ENCODE data around the gene ZP2. TPM values are rescaled to one million over a fixed set of nuclear protein-coding genes. Genes with fewer than 3 reads are reported as not detected.
"Not testable (repeated sequence)": the region's sequence is repeated elsewhere in the genome, so short reads cannot be mapped to it uniquely, and the experiment has no call there.

The ZP2 gene
- total and polyA plus RNA-seq, 12 donors = not detected

DNA sequence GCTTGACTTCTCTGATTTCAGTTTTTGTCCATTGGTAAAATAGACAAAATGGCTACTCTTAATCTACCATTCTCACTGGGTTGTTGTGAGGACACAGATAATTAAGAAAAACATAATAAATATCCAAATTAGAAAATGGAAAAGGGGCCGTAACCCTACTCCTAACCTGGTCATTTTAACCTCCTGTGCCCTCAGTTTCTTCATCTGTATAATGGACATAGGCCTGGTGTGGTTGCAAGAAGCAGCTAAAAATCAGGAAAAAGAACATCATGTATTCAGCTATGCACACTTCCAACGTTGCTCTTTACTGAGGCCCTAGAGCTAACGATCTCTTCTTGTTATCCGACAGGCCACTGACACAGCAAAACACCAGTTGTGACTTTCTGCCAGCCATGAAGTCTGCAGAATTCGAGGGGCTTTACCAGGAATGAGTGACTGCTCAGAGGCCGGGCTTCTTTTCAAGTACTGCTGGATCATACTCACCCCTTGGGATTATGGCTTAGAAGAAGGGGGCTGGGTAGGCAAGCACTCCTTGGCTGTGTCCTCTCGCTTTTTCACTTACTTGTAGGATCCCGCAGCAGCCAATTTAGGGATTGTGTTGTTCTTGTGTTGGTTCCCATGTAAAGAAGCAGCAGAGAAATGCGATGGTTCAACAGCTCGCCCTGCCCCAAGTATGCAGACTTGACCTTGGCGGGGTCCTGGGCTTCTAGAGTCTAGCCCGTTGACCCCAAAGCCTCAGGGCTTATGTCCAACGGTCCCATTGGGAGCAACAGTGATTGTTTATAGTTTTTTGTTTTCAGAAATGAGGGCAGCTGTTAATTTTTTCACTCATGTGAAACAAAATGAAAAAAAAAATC lies 32.0 kb downstream of the ZP2 start:
- peaks cover 0 to 9% (median 0%) of the 10 kb centered on the region in 9 donors for H3K4me1 ChIP-seq
- 72 to 74% methylated on average over 13 of the region's 13 CpGs for WGBS, 2 donors
- peak in 7 of 8 donors; percentile 22 to 92 (median 62) for ATAC-seq
- H3K27ac ChIP-seq = peak overlapping the region in 3 of 10 donors; percentile 21 to 37 (median 25)
- peaks cover 0 to 96% (median 50%) of the 10 kb centered on the region in 9 donors for H3K36me3 ChIP-seq
- H3K9me3 ChIP-seq = peaks cover 0 to 8% (median 0%) of the 10 kb centered on the region in 11 donors
- peak in 1 of 2 donors; percentile 15 for DNase-seq
- H3K27me3 ChIP-seq = no peaks in the 10 kb centered on the region
- TF ChIP-seq, protein P1, sequence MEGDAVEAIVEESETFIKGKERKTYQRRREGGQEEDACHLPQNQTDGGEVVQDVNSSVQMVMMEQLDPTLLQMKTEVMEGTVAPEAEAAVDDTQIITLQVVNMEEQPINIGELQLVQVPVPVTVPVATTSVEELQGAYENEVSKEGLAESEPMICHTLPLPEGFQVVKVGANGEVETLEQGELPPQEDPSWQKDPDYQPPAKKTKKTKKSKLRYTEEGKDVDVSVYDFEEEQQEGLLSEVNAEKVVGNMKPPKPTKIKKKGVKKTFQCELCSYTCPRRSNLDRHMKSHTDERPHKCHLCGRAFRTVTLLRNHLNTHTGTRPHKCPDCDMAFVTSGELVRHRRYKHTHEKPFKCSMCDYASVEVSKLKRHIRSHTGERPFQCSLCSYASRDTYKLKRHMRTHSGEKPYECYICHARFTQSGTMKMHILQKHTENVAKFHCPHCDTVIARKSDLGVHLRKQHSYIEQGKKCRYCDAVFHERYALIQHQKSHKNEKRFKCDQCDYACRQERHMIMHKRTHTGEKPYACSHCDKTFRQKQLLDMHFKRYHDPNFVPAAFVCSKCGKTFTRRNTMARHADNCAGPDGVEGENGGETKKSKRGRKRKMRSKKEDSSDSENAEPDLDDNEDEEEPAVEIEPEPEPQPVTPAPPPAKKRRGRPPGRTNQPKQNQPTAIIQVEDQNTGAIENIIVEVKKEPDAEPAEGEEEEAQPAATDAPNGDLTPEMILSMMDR (IDR thresholded peaks at IDR 0.05) = no peak
- intact Hi-C loops (cut with DNase I) = loop anchor here in 1 of 10 donors (10.0 kb wide), 1 partner anchor 1495 kb away; no protein-coding TSS in a partner anchor
- H3K4me3 ChIP-seq = no peak overlapping the region

DNA sequence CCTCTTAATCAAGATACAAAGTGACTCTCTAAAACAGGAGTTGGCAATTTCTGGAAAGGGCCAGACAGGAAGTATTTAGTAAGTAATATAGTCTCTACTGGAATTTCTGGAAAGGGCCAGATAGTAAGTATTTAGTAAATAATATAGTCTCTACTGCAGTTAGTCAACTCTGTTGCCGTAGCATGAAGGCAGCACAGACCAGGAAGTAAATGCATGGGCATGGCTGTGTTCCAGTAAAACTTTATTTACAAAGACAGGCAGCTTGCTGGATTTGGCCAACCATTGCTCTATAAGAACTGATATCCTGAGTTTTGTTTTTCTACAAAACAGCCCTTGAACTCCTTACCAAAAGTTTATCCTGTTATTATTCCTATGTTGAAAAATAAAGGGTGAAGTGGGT lies 36.0 kb downstream of the ZP2 start:
- H3K4me1 ChIP-seq = peaks cover 0 to 9% (median 0%) of the 10 kb centered on the region in 9 donors
- DNase-seq (no peak), ATAC-seq (no peak)
- WGBS, 2 donors = 33 to 90% methylated on average over 1 of the region's 1 CpG
- no peak overlapping the region for H3K27ac ChIP-seq
- H3K4me3 ChIP-seq = no peak overlapping the region
- H3K9me3 ChIP-seq = no peaks in the 10 kb centered on the region
- intact Hi-C loops (cut with DNase I) = loop anchor here in 1 of 10 donors (10.0 kb wide), 1 partner anchor 1499 kb away; no protein-coding TSS in a partner anchor
- TF ChIP-seq, protein P1 (IDR thresholded peaks at IDR 0.05) = no peak
- H3K27me3 ChIP-seq = no peaks in the 10 kb centered on the region
- H3K36me3 ChIP-seq = peaks cover 0 to 100% (median 65%) of the 10 kb centered on the region in 9 donors

DNA sequence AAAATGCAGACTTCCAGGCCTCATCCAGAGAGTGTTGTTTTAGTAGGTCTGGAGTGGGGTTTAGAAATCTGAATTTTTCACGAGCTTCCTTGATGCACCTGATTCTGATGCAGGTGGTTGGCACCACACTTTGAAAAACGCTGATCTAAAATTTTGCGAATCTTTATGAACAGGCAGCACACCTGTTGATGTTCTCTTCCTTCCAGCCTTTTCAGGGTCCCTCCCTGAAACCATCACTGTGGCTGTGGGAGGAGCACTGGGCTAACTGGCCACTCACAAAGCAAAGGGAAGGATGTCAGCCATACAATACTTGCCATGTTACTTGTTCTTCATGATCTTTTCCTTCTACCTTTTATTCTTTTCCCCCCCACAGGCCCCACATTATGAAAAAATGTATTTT lies 38.7 kb downstream of the ZP2 start:
- no peak for DNase-seq
- H3K36me3 ChIP-seq = peaks cover 0 to 88% (median 56%) of the 10 kb centered on the region in 9 donors
- H3K9me3 ChIP-seq = no peaks in the 10 kb centered on the region
- no peak overlapping the region for H3K27ac ChIP-seq
- no peak overlapping the region for H3K4me3 ChIP-seq
- no peak for ATAC-seq
- 96% methylated on average over 3 of the region's 3 CpGs for WGBS, 2 donors
- intact Hi-C loops (cut with DNase I) = loop anchor here in 1 of 10 donors (10.0 kb wide), 1 partner anchor 1502 kb away; no protein-coding TSS in a partner anchor
- H3K4me1 ChIP-seq = peaks cover 0 to 4% (median 0%) of the 10 kb centered on the region in 9 donors
- H3K27me3 ChIP-seq = no peaks in the 10 kb centered on the region
- TF ChIP-seq, protein P1 (IDR thresholded peaks at IDR 0.05) = no peak

DNA sequence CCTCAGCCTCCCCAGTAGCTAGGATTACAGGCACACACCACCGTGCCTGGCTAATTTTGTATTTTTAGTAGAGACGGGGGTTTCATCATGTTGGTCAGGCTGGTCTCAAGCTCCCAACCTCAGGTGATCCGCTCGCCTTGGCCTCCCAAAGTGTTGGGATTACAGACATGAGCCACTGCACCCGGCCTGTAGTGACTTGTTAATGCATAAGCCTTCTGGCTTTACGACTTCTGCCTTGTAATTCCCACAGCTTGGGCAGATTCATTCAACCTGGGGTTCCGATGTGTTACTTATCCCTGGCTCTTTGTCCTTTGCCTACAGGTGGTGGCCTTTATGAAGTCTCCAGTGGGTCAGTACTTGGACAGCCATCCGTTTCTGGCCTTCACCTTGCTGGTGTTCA lies 41.3 kb downstream of the ZP2 start:
- not testable (repeated sequence) for ATAC-seq, H3K9me3 ChIP-seq, H3K4me3 ChIP-seq, H3K4me1 ChIP-seq, H3K27ac ChIP-seq, H3K27me3 ChIP-seq, DNase-seq
- peaks cover 0 to 88% (median 60%) of the 10 kb centered on the region in 9 donors for H3K36me3 ChIP-seq
- 95 to 97% methylated on average over 8 of the region's 8 CpGs for WGBS, 2 donors
- intact Hi-C loops (cut with DNase I) = loop anchor here in 1 of 10 donors (10.0 kb wide), 1 partner anchor 1505 kb away; no protein-coding TSS in a partner anchor
